Frontal cortex (tissue), 4 donors: Measurements from ENCODE around the gene SSC5D. TPM values are rescaled to one million over a fixed set of nuclear protein-coding genes. Genes with fewer than 3 reads are reported as not detected.

ENCODE experiments used
- DNase-seq, 2 donors: peaks; one replicate each; pipeline ENCODE4 v3.0.0; 2012; ENCODE audit warnings: low spot score in 2 of 2
- FAIRE-seq: peaks from 2 replicates; lab custom pipeline; 2012; peaks lifted over from hg19 to GRCh38; lab: Jason Lieb, UNC
- total RNA-seq: library from RNA; depleted of rRNA; stranded (reverse); fragments of >200 nt; gene quantifications from one replicate; pipeline ENCODE4 v1.2.3, GENCODE V29; 2014
- donor health status: control.
- donor health status: control.
- donor health status: control.

The SSC5D gene
- total RNA-seq, 1 donor from 2014 or later, result under 0.01 TPM

- DNase-seq, result no peak
- no peak for FAIRE-seq
Measured at GRCh38 chr19:55453511-55454260, 34.5 kb upstream of the SSC5D start.

DNA sequence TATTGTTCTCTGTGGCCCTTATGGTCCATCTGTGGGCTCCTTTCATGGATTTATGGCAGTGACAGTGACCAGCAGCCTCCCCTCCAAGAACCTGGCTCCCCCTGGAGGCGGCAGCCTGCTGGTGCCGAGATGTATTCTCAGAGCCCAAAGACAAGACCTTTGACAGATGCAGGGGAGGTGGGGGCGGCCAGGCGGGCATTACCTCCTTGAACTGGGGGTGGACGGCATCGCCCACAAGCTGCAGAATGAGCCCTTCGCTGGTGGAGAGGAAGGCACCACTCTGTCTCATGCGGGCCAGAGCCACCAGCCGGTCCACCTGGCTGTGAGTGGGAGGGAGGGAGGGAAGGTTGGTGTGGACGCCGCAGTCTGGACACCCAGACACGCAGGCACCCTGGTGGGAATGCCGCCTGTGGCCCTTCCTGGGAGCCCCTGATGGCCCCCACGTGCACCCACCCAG is 33.4 kb upstream of the SSC5D start:
- FAIRE-seq, result no peak
- peak; percentile 67 to 69 for DNase-seq

GRCh38 chr19:55455576-55456235 is 32.5 kb upstream of the SSC5D start:
- DNase-seq (no peak), FAIRE-seq (no peak)

DNA sequence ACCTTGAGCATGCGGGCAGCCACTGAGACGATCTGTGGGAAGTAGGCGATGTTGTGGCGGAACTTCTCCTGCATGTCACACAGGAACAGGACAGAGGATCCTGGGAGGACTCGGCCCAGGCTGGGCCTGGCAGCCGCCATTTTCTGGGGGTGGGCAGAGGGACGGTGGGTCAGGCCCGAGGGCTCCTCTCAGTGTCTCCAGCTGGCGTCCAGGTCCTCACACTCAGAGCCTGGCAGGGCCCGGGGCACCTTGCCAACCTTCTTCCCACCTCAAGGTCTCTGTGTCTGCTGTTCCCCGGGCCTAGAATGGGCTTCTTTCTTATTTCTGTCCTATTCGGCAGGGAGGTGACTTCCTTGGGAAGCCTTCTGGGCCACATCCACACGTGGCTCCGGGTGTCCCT is 31.9 kb upstream of the SSC5D start:
- DNase-seq (no peak), FAIRE-seq (no peak)

GRCh38 chr19:55457683-55458457 is 30.4 kb upstream of the SSC5D start:
- no peak for FAIRE-seq
- DNase-seq, result no peak

DNA sequence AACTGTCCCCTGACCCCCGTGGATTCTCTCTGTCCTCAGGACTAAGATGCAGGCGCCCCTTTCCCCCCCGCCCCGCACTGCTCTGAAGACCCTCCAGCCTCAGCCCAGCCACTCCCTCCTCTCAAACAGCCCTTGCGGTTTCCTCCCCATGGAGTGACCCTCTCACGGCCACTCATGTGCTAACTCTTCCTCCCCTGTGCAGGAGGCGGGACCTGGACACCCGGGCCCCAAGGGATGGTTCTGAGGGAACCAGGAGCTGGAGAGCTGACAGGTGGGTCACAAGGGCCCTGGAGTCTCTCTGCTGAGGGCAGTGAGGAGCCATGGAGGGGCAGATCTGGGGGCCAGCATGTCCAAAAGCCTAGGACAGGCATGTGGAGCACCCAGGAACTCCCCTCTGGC is 28.7 kb upstream of the SSC5D start:
- DNase-seq (no peak), FAIRE-seq (no peak)

DNA sequence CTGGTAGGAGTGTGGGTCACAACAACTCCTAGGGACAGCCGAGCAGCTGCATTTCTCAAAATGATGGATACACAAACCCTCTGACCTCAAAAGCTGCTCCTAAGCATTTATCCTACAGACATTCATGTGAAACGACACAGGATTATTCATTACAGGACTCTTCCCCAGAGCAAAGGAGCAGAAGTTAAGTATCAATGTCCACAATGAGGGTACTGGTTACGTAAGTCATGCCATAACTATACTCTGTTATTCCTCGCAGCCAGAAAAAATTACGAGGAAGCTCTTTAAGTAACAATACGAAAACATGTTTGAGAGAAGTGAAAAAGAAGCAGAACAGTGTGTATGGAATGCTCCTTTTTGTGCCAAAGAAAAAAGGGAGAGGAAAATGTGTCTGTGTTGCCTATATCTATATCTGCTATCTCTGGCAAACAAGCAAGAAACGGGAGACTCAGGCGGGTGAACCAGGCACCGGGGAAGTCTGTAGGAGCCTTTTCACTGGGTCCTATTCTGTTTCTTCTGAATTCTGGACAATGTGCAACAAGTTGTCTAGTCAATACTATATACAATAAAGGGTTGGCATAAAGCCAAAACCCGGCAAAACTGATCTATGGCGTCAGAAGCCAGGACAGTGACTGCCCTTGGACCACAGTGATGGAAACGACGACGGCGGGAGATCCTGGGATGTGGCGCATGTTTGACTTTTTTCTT is 28.1 kb upstream of the SSC5D start:
- DNase-seq (no peak), FAIRE-seq (no peak)

DNA sequence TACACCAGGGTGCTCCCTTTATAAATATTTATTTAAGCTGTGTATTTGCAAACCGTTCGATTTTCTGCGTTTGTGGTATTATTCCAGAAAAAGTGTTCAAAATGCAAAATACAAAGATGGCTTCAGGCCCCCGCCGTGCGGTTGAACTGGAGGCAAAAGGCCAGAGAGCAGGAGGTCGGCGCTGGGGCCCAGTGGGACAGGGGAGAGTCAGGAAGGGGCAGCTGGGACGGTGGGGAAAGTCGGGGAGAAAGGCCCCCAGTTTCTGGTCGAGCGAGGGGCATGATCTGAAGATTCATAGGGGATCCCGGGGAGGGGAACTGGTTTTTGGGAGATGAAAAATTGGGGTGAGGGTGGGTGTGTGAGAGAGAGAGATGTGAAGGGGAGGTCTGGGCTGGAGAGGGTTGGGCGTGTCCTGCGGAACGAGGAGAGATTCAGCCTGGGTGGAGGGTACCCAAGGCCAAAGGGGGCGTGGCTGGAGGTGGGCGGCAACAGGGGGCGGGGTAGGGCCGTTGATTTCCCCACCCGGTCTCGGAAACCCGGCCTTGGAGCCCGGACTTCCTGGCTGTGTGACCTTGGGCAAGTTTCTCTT is 27.5 kb upstream of the SSC5D start:
- FAIRE-seq, result no peak
- DNase-seq, result peak; percentile 63 to 65

DNA sequence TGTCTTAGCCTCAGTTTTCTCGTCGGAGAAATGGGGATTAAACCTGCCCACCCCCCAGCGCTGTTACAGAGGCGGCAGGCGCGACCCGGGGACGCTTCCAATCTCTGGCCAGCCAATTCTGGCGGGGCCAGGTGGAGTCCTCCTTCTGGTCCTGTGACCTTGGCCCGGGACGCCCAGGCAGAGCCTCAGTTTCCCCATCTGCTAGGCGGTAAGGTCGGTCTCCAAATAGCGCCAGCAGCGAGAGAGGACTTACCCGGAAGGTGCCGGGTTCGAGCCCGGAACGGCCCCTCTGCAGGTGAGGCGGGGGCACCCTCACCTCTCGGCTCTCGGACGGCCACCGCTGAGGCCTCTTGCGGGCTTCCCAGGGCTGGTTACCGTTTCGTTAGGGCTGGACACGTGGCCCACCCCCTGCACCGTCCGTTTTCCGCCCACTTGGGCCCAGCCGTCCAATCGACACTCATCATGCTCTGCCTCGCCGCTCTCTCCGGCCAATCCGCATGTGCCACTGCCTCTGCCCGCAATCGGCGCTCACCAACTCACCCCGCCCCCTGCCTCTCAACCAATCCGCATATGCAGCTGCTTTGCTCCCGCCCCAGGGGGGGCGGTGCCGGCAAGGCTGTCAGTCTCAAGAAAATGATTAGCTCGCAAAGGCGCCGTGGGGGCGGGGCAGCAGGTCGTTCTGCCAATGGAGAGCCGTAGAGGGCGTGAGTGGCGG is 26.8 kb upstream of the SSC5D start, which contains the start of gene ISOC2:
Gene ISOC2, minus strand, starts transcription at position 384 of the 715 bp plus-strand sequence. CDS start 5,156 bp downstream, outside the sequence.
- DNase-seq (peak; percentile 98 to 99), FAIRE-seq (peak; percentile 99)

DNA sequence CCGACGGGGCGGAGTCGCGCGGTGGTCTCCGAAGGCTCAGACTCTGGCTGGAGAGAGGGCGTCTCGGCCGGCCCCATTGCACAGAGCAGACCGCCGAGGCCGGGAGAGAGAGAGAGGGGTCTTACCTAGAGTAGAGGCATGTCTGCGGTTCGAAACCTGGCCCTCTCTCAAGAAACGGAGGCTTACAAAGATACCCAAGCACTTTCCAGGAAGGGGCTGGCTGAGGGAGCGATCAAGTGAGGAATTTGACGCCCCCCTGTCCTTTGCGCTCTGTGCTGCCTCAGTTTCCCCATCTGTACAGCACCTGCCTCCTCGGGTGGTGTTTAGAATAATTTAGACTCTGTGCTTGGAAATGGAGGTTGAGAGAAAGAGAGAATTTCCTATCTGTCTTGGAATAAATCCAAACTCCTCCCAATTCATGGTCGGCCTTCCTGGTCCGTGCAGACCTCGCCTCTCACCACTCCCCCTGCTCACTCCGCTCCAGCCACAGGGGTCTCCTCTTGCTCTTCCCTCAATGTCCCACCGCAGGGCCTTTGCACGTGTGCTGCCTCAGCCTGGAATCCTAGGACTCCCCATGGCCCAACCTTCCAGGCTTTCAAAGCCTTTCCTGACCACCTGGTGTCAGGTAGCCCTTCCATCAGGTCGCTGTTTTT is 26.1 kb upstream of the SSC5D start:
- FAIRE-seq, result no peak
- DNase-seq, result no peak

DNA sequence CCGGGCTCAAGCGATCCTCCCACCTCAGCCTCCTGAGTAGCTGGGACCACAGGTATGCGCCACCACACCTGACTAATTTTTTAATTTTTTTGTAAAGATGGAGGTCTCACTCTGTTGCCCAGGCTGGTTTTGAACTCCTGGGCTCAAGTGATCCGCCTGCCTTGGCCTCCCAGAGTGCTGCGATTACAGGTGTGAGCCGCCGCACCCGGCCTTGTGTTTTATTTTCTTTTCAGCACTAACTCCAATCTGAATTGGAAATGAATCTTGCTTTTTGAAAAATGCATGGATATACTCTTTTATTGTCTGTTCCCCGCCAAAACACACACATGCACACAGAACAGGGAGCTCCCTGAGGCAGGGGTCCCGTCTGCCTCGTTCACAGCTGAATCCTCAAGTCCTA is 25.5 kb upstream of the SSC5D start:
- DNase-seq (no peak), FAIRE-seq (no peak)

GRCh38 chr19:55463583-55464031 is 24.6 kb upstream of the SSC5D start:
- no peak for DNase-seq
- no peak for FAIRE-seq

- no peak for FAIRE-seq
- no peak for DNase-seq
Measured at GRCh38 chr19:55464039-55464661, 24.1 kb upstream of the SSC5D start.

DNA sequence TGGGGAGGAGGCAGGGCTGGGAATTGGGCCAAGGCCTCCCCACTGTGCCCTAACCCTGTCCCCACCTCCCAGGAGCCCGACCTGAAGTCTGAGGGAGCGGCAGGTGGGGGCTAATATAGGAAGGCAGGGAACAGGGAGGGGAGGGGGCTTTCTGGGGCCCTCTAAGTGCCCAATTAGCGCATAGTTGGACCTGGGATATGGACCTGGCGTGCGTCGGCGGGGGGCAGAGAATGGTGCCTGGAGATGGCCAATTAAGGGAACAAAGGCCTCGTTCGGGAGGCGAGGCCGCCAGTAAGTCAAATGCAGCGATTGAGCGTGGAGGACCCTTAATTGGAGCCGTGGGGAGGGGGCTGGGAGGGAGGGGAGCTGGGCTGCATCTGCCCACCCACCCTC is 23.6 kb upstream of the SSC5D start, which contains the start of gene C19orf85:
Gene C19orf85, minus strand, starts transcription at position 90 of the 393 bp plus-strand sequence. CDS start 197 bp downstream, outside the sequence.
- DNase-seq (no peak), FAIRE-seq (no peak)

DNA sequence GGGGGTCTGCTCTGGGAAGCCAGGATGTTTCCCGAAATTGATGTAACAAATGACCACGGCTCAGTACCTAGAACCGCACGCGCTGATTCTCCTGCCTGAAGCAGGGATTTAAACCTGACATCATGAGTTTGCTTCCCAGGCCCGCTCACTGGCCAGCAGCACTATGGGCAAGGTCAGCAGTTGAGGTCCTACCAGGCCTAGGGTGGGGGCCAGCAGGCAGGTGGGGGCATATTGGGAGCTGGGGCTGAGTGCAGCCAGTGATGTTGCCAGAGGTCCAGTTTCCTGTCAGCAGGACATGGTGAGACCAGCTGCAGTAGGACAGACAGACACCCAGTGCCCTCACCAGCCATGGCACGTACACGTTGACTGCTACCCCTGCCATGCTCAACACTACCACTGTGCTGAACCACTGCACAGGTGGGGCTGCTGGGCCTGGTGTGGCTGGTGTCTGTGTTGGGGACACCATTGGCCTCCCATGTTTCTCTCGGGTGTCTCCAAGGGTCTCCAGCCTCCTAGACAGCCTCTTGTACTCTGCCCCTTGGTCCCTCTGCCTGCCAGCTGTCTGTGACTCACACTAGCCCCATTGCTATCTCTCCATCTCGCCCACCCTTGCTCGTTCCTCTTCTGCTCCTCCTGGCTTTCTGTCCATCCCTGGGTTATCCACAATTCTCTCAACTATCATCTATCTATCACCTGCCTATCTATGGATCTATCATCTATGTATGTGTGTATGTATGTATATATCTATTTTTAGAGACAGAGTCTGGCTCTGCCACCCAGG is 22.6 kb upstream of the SSC5D start:
- FAIRE-seq (no peak), DNase-seq (no peak)

GRCh38 chr19:55466241-55466614 is 22.0 kb upstream of the SSC5D start:
- FAIRE-seq (no peak), DNase-seq (no peak)
